Upper lobe of left lung (tissue), 6 donors: ENCODE measurements around the gene CDK5RAP1. TPM values are rescaled to one million over a fixed set of nuclear protein-coding genes. Genes with fewer than 3 reads are reported as not detected.
"Not testable (repeated sequence)": the region's sequence is repeated elsewhere in the genome, so short reads cannot be mapped to it uniquely, and the experiment has no call there.

Source experiments
- ATAC-seq, 2 donors: fragments of 200-7000 bp; cut with Tn5 transposase; one replicate each; pipeline ENCODE4 v1.9.1; 2022; ENCODE audit warnings: mild to moderate bottlenecking in 2 of 2, moderate library complexity in 2 of 2; ENCODE audit not compliant: low FRiP score in 2 of 2
- DNase-seq, 2 donors: peaks; one replicate each; pipeline ENCODE4 v3.0.0-alpha.2; 2019 to 2020
- H3K27ac ChIP-seq, 4 donors: fragments of 200-600 bp; sonication (generic); one replicate each; pipeline ENCODE4 v1.5.1; 2016 to 2019
- H3K27me3 ChIP-seq, 4 donors: fragments of 200-600 bp; sonication (generic); one replicate each; pipeline ENCODE4 v1.5.1; 2017 to 2019
- H3K36me3 ChIP-seq, 4 donors: fragments of 200-600 bp; sonication (generic); one replicate each; pipeline ENCODE4 v1.5.1; 2016 to 2019
- H3K4me1 ChIP-seq, 4 donors: fragments of 200-600 bp; sonication (generic); one replicate each; pipeline ENCODE4 v1.5.1; 2018 to 2019
- H3K4me3 ChIP-seq, 4 donors: fragments of 200-600 bp; sonication (generic); one replicate each; pipeline ENCODE4 v1.5.1; 2017 to 2019; ENCODE audit warnings: mild to moderate bottlenecking in 2 of 4, moderate library complexity in 1 of 4
- H3K9me3 ChIP-seq, 4 donors: fragments of 200-600 bp; sonication (generic); one replicate each; pipeline ENCODE4 v1.5.1; 2018 to 2019
- CTCF ChIP-seq, 6 experiments: fragments of 450-650 bp in 4 of 6; fragments of 200-600 bp in 2 of 6; sonication (generic) in 2 of 6; IDR thresholded peaks; one replicate each; pipeline ENCODE4 v1.5.1; 2016 to 2019; ENCODE audit warnings: antibody characterized with exemption in 6 of 6
- EP300 ChIP-seq, 4 donors: sonication (generic); formaldehyde crosslinking; IDR thresholded peaks; one replicate each; pipeline ENCODE4 v1.5.1; 2017; ENCODE audit warnings: antibody characterized with exemption in 4 of 4, control low read depth in 2 of 4
- POLR2A ChIP-seq, 4 donors: fragments of 450-650 bp; IDR thresholded peaks; one replicate each; pipeline ENCODE4 v1.5.1; 2016 to 2017; ENCODE audit warnings: antibody characterized with exemption in 4 of 4, mild to moderate bottlenecking in 2 of 4
- POLR2AphosphoS5 ChIP-seq, 2 donors: sonication (generic); formaldehyde crosslinking; IDR thresholded peaks; one replicate each; pipeline ENCODE4 v1.5.1; 2017; ENCODE audit warnings: antibody characterized with exemption in 2 of 2
- WGBS, 2 donors: methylation state at CpG; one replicate each; pipeline ENCODE4 v1.1.5; 2017 to 2018; 5-methylcytosine and 5-hydroxymethylcytosine counted together
- total RNA-seq, 6 donors: library from RNA; depleted of rRNA in 4 of 6; stranded (reverse); fragments of >200 nt in 4 of 6; gene quantifications; one replicate each; pipeline versions ENCODE4 v1.1.0 to v1.2.1, GENCODE V29; 2016 to 2021
- donor health status: DM: no; HTN: no; CAD: no; lungs with moderate emphysema.
- donor health status: DM: no; HTN: yes; CAD: no; lungs with severe emphysema.

Gene CDK5RAP1
- total RNA-seq, 6 donors from 2014 or later, result 19.1 to 33.7 (median 25.0) TPM

GRCh38 chr20:33438481-33438880 is 37.2 kb upstream of the CDK5RAP1 start:
- no peak overlapping the region for H3K27ac ChIP-seq
- no peaks in the 10 kb centered on the region for H3K27me3 ChIP-seq
- H3K36me3 ChIP-seq, result no peaks in the 10 kb centered on the region
- no peaks in the 10 kb centered on the region for H3K9me3 ChIP-seq
- ATAC-seq (no peak), DNase-seq (no peak)
- no peak overlapping the region for H3K4me3 ChIP-seq
- TF ChIP-seq POLR2AphosphoS5 (IDR thresholded peaks at IDR 0.05) (no peak), CTCF (IDR thresholded peaks at IDR 0.05) (no peak), POLR2A (IDR thresholded peaks at IDR 0.05) (no peak), EP300 (IDR thresholded peaks at IDR 0.05) (no peak)
- H3K4me1 ChIP-seq, result peaks cover 7 to 9% (median 8%) of the 10 kb centered on the region in 4 donors
- WGBS, 2 donors, result 86 to 100% methylated on average over 2 of the region's 2 CpGs

- H3K27me3 ChIP-seq, result no peaks in the 10 kb centered on the region
- H3K36me3 ChIP-seq, result no peaks in the 10 kb centered on the region
- no peak overlapping the region for H3K4me3 ChIP-seq
- WGBS, 2 donors, result 75 to 81% methylated on average over 12 of the region's 12 CpGs
- no peak for TF ChIP-seq EP300 (IDR thresholded peaks at IDR 0.05)
- no peak overlapping the region for H3K27ac ChIP-seq
- ATAC-seq, result peak in 1 of 2 donors; percentile 44
- no peak for DNase-seq
- H3K9me3 ChIP-seq, result no peaks in the 10 kb centered on the region
- peaks cover 0 to 1% (median 0%) of the 10 kb centered on the region in 4 donors for H3K4me1 ChIP-seq
Observed at GRCh38 chr20:33437141-33437911, 36.0 kb upstream of the CDK5RAP1 start.

GRCh38 chr20:33434434-33434833 is 33.1 kb upstream of the CDK5RAP1 start:
- 97% methylated on average over 5 of the region's 5 CpGs for WGBS, 2 donors
- no peak overlapping the region for H3K4me3 ChIP-seq

GRCh38 chr20:33433465-33434234 is 32.3 kb upstream of the CDK5RAP1 start:
- ATAC-seq (peak; percentile 54 to 86), DNase-seq (peak in 1 of 2 donors; percentile 74)
- no peaks in the 10 kb centered on the region for H3K9me3 ChIP-seq
- H3K27me3 ChIP-seq, result no peaks in the 10 kb centered on the region
- no peaks in the 10 kb centered on the region for H3K36me3 ChIP-seq
- 76 to 81% methylated on average over 5 to 8 of the region's 8 CpGs for WGBS, 2 donors
- H3K27ac ChIP-seq, result peak overlapping the region in 1 of 4 donors; percentile 42
- no peaks in the 10 kb centered on the region for H3K4me1 ChIP-seq
- TF ChIP-seq EP300 (IDR thresholded peaks at IDR 0.05), result no peak
- TF ChIP-seq CTCF (IDR thresholded peaks at IDR 0.05), result no peak
- TF ChIP-seq POLR2A (IDR thresholded peaks at IDR 0.05), result no peak
- no peak for TF ChIP-seq POLR2AphosphoS5 (IDR thresholded peaks at IDR 0.05)
- H3K4me3 ChIP-seq, result no peak overlapping the region

More at GRCh38 chr20:33434434-33434833, 33.1 kb upstream of the CDK5RAP1 start:
- no peak for ATAC-seq
- no peaks in the 10 kb centered on the region for H3K4me1 ChIP-seq
- no peak overlapping the region for H3K27ac ChIP-seq
- no peaks in the 10 kb centered on the region for H3K36me3 ChIP-seq
- H3K9me3 ChIP-seq, result no peaks in the 10 kb centered on the region
- TF ChIP-seq CTCF (IDR thresholded peaks at IDR 0.05), result no peak
- TF ChIP-seq POLR2A (IDR thresholded peaks at IDR 0.05), result no peak
- no peaks in the 10 kb centered on the region for H3K27me3 ChIP-seq
- no peak for DNase-seq

GRCh38 chr20:33431797-33432381 is 30.6 kb upstream of the CDK5RAP1 start:
- DNase-seq, result no peak
- Histone ChIP-seq H3K27me3 (no peaks in the 10 kb centered on the region), H3K4me1 (no peaks in the 10 kb centered on the region), H3K36me3 (no peaks in the 10 kb centered on the region), H3K4me3 (no peak overlapping the region), H3K9me3 (no peaks in the 10 kb centered on the region), H3K27ac (no peak overlapping the region)
- TF ChIP-seq POLR2AphosphoS5 (IDR thresholded peaks at IDR 0.05), result no peak
- TF ChIP-seq POLR2A (IDR thresholded peaks at IDR 0.05), result no peak
- TF ChIP-seq CTCF (IDR thresholded peaks at IDR 0.05), result no peak
- TF ChIP-seq EP300 (IDR thresholded peaks at IDR 0.05), result no peak
- no peak for ATAC-seq
- WGBS, 2 donors, result 69 to 81% methylated on average over 4 to 5 of the region's 5 CpGs

- not testable (repeated sequence) for H3K36me3 ChIP-seq, DNase-seq, H3K9me3 ChIP-seq, H3K4me1 ChIP-seq, ATAC-seq, H3K27me3 ChIP-seq, H3K4me3 ChIP-seq
- peak overlapping the region in 2 of 4 donors; percentile 35 for H3K27ac ChIP-seq
- 95% methylated on average over 11 of the region's 11 CpGs for WGBS, 2 donors
Observed at GRCh38 chr20:33423875-33424274, 22.6 kb upstream of the CDK5RAP1 start.
